Measurements from ENCODE around the gene SRSF4.

DNA sequence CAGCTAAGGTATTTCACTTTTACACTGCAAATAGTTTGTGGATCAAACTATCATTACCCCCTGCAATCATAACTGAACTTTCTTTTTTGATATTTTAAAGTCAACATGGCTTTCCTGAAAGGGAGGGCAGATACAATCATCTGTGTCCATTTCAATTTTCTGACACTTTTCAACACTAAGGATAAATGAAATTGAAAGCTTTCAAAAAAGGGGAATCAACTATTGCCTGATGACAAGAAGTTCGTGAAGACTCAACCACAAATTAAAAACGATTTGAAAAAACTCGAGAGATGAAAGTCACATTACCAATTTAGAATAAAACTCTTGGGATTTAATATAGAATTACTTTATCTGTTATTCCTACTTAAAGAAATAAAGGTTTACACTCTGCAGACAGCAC lies 11.7 kb downstream of the SRSF4 start:
- no peak for TF ChIP-seq CTCF (IDR thresholded peaks at IDR 0.05)
- TF ChIP-seq POLR2AphosphoS5 (IDR thresholded peaks at IDR 0.05): no peak
